ENCODE data around the gene RAD50.

- TF ChIP-seq CTCF (IDR thresholded peaks at IDR 0.05; ENCODE audit: low read depth, low read length, poor library complexity, severe bottlenecking) (no peak), EZH2phosphoT487 (IDR thresholded peaks at IDR 0.05; ENCODE audit: borderline replicate concordance, low read length) (no peak)
Measured at GRCh38 chr5:132557478-132558172, 848 bp downstream of the RAD50 start.

All from DOHH2 (cell line).